HG02623 (cell line): ENCODE results near the gene WDR62.

Source experiments
- ATAC-seq: cut with Tn5 transposase; IDR thresholded peaks from one replicate; pipeline ENCODE4 v1.9.1; 2021; ENCODE audit warnings: moderate library complexity; ENCODE audit not compliant: unreplicated experiment

The WDR62 gene

GRCh38 chr19:36073121-36073876, 18.6 kb downstream of the WDR62 start:
- ATAC-seq, result no peak

DNA sequence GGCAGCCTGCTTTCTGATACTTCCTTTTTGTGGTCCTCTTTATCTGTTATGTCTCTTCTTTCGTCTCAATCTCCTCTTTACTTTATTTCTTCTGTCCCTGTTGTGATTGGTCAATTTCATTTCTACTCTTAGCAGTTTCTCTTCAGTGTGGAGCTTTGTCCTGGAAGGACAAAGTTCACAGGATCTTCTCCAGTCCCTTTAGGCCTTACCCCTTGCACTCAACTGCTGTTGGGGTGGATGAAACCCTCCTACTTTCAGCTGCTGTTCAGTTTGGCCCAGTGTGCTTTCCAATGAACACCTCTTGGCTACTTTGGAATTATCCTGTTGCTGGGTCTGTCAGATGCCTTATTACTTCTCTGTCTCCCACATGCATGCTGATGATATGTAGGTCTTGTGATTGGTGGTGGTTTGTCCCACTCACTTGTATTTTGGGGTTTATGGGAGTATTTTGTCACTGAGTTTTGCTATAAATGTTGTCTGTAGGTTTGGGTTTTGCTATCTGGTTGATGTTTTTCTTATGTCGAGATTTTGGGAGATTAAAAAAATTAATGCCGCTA, 24.8 kb downstream of the WDR62 start:
- no peak for ATAC-seq

GRCh38 chr19:36081385-36081784, 26.7 kb downstream of the WDR62 start:
- no peak for ATAC-seq

- no peak for ATAC-seq
Measured at GRCh38 chr19:36081894-36082293, 27.2 kb downstream of the WDR62 start.

DNA sequence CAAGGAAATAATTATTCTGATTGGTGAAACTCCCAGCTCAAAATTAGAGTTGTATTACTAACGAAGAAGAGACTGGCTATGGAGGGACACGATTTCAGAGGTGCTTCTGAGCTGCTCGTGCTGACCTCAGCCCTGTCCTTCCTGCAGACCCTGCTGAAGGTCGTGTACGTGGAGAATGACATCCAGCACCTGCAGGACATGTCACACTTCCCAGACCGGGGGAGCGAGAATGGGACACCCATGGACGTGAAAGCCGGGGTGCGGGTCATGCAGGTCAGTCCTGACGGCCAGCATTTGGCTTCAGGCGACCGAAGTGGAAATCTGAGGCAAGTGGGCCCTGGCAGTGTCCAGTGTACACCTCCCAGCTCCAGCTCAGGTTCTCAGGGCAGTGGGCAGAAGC, 28.2 kb downstream of the WDR62 start:
- ATAC-seq, result no peak

DNA sequence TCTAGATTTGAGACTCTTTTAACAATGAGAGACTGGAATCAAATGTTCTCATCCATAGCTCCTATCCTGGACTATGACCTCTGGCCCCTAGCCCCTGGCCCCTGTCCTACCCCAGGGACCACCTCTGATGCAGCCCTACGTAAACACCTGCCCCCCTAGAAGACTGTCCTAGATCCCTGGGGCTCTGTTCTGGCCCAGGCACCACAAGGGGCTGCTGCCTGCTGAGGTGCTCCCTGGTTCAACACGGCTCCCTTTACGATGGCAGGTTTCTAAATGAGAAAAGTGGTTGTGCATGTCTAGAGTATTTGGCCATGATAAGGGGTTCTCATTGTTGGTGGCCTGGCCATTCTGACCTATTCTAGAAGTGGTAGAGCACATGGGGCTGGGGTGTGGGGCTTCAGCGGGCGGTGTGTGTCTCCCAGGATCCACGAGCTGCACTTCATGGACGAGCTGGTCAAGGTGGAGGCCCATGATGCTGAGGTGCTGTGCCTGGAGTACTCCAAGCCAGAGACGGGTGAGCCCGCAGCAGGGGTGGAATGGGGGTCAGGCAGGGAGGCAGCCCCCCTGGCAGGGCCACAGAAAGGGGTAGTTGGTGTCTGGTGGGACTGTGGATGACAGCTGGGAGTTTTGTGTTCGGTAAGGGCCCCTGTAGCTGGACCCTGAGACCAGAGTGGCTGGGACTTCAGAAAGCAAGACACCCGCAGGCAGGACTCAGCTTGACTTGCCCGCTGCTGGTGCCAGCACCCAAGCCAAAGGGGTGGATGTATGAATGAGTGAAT, 29.7 kb downstream of the WDR62 start:
- ATAC-seq, result no peak

DNA sequence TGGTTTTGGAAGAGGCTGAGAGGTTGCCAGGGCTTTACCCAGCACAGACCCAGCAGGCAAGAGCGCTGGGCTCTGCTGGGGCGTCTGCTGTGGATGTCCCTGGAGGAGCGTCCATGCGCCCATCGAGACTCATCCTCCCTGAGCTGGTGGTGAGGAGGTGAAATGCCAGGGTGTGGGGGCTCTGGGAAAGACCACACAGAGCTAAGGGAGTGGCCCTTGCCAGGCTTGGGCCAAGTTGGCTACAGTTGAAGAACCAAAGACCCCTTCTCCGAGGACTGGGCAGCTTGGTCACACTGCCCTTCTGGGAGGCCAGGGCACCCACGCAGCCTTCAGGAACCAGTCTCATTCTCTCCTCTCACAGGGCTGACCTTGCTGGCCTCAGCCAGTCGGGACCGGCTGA, 31.6 kb downstream of the WDR62 start:
- no peak for ATAC-seq

DNA sequence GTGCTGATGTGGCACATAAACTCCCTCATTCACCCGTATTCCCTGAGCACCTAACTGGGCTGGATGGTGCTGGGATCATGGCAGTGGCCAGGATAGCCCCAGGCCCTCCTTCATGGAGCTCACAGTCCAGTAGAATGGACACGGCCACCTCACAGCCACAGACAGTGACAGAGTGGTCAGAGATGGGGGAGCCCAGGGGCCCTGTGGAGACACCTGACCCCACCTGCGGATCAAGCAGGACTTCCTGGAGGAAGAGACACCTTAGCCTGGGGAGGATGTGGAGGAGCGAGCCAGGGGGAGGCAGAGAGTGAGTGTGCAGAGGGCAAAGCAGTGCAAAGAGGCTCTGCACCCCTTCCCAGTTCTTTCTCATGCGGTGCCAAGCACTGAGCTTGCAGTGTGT, 35.1 kb downstream of the WDR62 start:
- ATAC-seq, result no peak

DNA sequence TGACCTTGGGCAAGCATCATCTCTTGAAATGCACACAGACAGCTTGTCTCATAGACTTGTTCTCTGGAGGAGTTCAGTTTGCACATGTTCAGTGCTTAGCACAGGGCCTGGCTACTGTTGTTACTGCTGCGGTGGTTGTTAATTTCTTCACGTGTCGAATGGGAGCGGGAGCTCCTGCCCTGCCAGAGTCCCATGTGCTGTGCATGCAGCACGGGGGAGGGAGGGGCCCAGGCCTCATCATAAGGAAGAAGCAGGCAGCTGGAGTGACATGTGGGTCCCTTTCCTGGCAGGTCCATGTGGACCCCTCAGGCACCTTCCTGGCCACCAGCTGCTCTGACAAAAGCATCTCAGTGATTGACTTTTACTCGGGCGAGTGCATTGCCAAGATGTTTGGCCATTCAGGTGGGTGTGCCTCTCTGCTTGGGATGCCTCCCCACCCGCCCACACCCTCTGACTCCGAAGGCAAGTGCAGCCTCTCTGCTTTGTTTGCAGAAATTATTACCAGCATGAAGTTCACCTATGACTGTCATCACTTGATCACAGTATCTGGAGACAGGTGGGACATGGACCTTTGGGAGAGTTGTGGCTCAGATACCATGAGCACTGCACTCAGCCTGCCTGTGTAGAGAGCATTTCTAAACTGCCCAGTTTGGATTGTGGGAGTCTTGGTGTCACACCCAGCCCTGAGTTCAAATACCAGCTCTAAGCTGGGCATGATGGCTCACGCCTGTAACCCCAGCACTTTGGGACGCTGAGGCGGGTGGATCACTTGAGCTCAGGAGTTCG, 36.4 kb downstream of the WDR62 start:
- no peak for ATAC-seq

GRCh38 chr19:36092566-36092965, 37.9 kb downstream of the WDR62 start:
- ATAC-seq, result no peak

DNA sequence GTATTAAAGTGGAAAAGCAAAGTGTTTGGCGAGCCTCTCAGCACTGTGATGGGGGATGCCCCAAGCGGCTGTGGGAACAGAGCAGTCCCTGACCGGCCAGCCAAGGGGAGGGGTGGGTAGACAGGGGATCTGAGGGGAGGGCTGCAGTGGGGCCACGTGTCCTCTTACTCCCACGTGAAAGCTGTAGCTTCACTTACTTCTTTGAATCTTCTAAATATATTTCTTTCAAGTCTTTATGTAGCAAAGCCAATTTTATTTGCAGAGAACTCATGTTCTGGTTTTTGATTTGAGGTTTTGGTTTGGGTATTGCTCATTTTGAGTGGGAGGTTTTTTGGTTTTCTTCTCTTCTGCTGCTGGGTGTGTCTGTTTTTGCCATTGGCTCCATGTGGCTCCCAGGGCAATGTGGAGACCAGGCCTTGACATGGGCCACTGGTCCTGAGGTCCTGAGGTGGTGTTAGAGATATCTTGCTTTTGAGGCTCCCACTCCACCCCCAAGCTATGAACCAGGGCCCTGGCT, 38.5 kb downstream of the WDR62 start:
- ATAC-seq, result no peak

DNA sequence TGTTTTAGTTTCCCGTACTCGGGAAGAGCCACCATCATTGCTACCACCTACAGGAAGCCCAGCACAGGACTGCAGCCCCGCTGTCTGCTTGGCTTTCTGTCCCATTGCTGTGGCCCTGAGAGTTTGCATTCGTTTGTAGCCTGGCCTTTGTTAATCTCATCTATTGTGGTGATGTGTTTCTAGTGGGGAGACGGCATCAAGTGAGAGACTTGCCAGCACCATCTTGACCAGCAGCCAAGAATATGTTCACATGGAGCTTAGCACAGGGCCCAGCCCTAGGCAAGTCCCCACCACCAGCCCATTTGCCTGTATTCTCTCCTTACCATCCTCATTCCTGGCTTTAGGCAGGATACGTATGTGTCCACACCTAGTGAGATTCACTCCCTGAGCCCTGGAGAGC, 39.0 kb downstream of the WDR62 start:
- no peak for ATAC-seq

DNA sequence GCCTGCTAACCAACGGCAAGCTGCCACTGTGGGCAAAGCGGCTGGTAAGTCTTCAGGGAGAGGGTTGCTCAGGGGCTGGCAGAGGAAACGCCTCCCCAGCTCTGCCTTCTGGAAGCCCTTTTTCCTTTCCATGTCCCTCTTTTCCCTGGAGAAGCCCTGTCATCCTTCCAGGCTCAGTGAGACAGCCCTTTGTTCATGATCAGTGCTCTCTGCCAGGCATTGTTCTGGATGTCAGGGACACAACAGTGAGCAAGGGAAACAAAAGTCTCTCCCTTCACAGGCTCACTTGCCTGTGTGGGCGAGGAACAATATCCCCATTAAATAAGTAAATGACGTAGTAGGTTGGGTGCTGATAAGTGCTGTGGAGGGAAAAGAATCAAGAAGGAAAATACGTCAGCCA, 42.3 kb downstream of the WDR62 start:
- ATAC-seq, result no peak

DNA sequence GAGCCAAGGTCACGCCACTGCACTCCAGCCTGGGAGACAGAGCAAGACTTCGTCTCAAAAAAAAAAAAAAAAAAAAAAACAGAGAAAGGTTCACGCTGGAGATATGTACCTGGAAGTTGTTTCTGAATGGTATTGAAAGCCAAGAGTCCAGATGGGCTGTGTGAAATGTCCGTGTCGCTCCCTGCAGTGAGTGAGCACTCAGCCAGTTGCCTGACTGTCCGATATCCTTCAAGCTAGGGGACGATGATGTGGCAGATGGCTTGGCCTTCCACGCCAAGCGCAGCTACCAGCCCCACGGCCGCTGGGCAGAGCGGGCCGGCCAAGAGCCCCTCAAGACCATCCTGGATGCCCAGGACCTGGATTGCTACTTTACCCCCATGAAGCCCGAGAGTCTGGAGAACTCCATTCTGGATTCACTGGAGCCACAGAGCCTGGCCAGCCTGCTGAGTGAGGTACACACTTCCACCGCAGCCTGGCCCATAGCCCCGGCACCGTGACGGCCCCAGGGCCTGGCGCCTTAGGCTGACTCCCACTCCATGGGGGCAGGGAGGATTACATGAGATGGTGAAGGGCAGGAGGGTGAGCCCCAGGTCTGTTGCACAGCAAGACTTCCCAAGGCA, 44.6 kb downstream of the WDR62 start:
- no peak for ATAC-seq

GRCh38 chr19:36100476-36100875, 45.8 kb downstream of the WDR62 start:
- no peak for ATAC-seq

GRCh38 chr19:36101550-36102327, 47.0 kb downstream of the WDR62 start:
- ATAC-seq, result no peak

DNA sequence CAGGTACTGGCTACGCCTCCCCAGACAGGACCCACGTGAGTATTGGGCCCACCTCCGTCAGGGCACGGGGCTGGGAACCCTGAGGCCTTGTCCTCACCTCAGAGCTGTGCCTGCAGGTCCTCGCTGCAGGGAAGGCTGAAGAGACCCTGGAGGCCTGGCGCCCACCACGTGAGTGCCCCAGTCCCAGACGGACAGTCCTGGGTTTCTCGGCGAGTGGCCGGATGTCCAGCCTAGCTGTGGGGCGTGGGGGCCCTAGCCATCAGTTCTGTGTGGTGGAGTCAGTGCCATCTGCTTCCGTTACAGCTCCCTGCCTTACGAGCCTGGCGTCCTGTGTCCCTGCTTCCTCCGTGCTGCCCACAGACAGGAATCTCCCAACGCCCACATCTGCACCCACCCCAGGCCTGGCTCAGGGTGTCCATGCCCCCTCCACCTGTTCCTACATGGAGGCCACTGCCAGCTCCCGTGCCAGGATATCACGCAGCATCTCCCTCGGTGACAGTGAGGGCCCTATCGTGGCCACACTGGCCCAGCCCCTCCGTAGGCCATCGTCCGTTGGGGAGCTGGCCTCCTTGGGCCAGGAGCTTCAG, 48.4 kb downstream of the WDR62 start:
- no peak for ATAC-seq

DNA sequence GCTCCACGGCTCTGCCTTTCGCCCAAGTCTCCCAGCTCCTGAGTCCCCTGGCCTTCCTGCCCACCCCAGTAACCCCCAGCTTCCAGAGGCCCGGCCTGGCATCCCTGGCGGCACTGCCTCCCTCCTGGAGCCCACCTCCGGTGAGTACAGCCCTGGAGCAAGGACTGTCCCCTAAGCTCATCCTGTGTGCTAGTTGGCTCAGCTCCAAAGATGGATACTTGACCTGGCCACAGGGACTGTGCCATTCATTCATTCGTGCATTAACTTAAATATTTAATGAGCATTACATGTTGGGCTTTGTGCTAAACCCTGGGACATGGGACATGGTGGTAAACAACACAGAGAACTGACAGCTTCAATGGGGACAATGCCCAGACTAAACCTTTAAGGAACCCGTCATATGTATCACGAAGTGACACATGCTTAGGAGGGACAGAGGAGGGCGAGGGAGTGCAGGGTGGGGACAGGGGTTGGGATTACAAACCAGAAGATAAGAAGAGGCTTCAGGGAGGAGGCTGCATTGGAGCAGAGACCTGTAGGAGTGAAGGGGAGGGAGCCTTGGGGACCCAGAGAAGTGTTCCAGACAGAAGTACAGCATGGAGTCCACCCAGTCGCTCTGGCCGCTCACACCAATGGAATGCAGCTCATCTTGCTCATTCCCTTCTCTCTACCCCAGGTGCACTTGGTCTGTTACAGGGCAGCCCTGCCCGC, 49.3 kb downstream of the WDR62 start:
- ATAC-seq, result no peak

DNA sequence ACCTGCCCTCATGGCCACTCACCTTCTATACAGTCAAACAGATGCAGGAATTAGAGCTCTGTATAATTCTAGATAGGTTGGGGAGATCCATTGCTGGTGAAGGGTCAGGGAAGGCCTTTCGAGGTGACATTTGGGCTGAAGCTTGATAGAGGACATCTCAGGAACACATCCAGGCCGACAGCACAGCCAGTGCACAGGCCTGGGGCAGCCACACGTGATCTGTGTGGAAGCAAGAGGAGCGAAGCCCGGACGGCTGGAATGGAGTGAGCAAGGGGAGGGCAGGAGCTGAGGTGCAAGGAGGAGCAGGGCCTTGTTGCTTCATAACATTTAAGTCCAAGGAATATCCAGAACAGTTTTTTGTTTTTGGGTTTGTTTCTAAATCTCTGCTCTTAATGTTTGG, 51.7 kb downstream of the WDR62 start:
- ATAC-seq, result no peak
